ENCODE measurements around the gene PCK2.

Gene PCK2

DNA sequence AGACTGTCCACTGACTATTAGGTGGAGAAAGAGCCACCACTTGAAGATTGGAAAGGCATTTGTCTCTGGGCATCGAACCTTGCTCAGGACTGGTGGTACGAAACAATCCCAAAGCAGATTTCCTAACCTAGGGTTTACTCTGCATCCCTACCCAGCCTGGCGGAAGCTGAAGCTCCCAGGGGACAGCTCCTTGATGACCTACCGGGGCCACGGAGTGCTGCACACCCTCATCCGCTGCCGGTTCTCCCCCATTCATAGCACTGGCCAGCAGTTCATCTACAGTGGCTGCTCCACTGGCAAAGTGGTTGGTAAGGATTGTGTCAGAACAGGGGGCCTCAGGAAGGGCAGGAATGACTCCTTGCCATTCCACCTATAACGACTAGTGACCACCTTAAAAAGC is 27.1 kb downstream of the PCK2 start:
- DNase-seq: no peak

DNA sequence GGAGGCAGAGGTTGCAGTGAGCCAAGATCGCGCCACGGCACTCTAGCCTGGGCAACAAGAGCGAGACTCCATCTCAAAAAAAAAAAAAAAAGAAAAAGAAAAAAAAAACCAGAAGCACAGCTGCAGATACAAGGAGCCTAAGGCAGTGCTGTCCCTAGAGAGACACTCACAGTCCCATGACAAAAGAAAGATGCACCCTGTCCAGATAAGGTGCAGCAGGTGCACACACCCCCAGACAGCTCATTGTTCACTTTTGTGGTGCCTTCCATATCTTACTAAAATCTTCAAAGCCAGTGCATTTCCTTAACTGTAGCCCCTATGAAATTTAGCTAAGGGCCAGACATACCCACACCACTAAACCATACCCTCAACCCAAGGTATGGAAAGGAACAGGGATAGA is 28.3 kb downstream of the PCK2 start:
- DNase-seq: no peak

DNA sequence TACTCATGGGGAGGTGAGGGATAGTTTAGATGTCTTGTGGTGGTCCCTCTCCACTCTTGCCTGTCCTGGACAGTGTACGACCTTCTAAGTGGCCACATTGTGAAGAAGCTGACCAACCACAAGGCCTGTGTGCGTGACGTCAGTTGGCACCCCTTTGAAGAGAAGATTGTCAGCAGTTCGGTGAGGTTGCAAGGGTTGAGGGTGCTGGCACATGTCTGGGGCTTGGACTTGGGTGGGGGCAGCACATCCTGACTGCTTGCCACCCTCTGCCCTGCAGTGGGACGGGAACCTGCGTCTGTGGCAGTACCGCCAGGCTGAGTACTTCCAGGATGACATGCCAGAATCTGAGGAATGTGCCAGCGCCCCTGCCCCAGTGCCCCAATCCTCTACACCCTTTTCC is 28.8 kb downstream of the PCK2 start:
- DNase-seq: no peak

DNA sequence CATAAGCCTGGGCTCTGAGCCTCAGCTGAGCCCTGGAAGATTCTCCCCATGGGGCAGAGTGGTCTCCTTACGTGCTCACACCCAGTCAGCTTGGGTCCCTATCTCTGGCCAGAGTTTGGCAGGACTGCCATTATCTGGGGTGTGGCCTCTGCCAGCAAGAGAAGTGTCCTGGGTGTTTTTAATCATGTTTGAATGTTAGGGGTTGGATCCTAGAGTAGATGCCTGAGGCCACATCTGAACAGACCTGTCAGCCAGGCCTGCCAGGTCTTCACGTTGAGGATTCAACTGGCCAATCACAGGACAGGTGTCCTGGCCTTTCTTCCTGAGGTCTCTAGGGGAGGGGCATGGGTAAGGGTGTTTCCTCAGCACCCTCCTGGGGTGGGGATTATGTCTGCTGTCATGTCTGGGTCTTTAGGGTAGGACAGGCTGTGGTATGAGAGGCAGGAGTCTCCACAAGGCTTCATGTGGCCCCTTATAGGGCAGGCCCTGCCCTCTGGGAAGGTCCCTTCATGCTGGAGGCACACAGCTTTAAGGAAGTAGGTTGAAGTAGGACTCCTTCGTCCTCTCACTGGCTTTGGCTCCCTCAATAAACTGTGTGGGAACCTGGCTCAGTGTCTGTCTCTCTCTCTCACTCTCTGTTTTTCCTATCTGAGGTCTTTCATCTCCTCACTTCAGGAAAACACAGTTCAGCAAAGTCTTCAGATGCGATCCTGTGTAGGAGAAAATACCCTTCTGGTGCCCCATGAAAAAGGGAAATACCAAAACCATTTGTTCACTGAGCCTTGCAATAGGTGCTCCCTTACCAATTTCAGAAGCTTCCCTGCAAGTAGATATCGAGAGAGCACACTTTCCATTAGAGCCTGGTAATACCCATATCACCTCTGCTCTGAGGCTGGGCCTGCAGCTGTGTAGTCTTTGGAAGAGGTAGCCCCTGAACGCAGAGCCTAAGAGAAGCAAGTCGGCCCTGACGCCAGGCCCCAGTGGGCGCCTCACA is 29.6 kb downstream of the PCK2 start:
- DNase-seq: no peak

DNA sequence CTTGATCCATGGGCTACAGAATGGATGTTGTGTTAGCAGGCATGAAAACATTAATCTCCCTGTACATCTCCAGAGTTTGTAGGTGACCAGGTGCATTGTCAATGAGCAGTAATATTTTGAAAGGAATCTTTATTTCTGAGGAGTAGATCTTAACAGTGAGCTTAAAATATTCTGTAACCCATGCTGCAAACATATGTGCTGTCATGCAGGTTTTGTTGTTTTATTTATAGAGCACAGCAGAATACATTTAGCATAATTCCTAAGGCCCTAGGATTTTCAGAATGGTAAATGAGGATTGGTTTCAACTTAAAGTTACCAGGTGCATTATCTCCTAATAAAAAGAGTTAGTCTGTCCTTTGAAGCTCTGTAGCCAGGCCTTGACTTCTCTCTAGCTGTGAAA is 32.8 kb downstream of the PCK2 start:
- no peak for DNase-seq

DNA sequence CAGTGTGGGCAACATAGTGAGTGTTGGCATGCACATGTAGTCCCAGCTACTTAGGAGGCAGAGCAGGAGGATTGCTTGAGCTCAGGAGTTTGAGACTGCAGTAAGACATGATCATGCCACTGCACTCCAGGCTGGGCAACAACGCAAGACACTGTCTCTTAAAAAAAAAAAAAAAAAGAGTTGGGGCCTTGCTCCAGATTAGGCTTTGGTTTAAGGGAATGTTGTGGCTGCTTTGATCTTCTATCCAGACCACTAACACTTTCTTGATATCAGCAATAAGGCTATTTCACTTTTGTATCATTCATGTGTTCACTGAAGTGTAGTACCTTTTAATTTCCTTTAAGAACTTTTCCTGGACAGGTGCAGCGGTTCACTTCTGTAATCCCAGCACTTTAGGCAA is 33.6 kb downstream of the PCK2 start:
- no peak for DNase-seq

DNA sequence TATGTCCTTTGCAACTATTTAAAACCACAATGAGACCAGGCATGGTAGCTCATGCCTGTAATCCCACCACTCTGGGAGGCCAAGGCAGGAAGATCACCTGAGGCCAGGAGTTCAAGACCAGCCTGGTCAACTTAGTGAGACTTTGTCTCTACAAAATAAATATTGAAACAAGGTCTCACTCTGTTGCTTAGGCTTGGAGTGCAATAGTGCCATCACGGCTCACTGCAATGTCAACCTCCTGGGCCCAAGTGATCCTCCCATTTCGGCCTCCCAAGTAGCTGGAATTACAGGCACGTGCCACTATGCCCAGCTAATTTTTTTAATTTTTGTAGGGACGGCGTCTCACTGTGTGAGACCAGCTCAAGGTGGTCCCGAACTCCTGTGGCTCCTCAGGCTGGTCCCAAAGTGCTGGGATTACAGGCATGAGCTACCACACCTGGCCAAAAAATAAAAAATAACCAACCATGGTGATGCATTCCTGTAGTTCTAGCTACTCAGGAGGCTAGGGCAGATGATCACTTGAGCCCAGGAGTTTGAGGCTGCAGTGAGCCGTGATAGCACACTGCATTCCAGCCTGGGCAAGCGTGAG is 35.4 kb downstream of the PCK2 start:
- no peak for DNase-seq

DNA sequence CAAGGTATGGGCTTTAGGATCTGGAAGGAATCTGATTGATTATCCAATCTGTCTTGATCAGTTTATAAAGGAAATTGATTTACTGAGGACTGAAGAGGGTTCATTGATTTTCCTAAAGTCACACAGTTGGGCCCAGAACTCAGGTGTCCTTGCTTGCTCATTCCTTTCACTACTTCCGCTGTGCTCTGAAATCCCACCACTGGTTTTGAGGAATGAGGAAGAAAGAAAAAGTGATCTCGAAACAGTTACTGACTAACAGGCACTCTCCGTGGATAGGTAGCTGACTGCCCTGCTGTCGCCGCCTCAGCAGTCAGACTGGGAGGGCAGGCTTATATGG is 36.2 kb downstream of the PCK2 start, which contains the start of gene FITM1:
Gene FITM1 (plus strand): TSS at position 280 of the 337 bp plus-strand sequence. CDS start 905 bp downstream, outside the sequence.
- no peak for DNase-seq

DNA sequence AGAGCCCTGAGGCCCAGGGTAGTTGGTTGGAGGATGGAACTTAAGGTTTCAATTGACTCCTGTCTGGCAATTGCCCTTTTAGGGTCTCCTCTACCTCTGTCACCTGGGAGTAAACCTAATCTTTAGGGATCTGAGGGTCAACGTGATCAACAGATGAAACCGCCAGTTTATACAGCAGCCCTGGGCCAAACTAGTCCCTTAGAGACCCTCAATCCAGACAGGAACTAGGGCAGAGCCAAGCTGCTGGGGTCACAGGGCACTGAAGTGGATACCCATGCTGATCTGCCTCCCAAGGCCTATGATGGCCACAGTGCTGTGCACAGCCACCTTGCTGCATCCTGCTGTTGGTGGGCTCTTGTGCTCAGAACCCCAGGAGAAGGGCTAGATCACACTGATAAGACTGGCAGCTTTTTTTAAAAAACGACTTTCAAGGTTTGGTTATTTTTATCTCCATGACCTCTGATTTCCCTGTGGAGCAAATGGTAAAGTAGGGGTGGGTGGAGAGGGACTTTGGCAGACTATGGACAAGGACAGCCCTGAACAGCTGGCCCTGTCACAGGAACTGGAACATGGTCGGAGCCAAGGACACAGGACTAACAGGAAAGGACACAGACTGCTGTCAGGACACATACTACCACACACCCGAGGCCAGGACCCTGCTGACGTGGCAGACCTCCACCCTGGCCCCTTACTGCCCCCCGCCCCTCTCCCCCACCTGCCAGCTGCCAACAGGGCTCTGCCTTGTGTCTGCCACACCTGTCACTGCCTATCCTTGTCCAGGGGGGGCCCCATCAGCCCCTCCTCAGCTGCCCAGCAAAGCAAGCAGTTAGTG is 36.8 kb downstream of the PCK2 start:
- no peak for DNase-seq

DNA sequence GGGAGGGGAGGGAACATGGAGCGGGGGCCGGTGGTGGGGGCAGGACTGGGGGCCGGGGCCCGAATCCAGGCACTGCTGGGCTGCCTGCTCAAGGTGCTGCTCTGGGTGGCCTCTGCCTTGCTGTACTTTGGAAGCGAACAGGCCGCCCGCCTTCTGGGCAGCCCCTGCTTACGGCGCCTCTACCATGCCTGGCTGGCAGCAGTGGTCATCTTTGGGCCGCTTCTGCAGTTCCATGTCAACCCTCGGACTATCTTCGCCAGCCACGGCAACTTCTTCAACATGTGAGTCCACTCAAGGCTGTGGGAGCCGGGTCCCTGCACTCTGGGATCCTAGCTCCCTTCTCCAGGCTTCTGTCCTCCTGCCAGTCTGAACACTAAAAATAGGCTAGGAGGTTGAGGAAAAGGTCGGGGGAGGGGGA is 37.4 kb downstream of the PCK2 start:
- DNase-seq: no peak

DNA sequence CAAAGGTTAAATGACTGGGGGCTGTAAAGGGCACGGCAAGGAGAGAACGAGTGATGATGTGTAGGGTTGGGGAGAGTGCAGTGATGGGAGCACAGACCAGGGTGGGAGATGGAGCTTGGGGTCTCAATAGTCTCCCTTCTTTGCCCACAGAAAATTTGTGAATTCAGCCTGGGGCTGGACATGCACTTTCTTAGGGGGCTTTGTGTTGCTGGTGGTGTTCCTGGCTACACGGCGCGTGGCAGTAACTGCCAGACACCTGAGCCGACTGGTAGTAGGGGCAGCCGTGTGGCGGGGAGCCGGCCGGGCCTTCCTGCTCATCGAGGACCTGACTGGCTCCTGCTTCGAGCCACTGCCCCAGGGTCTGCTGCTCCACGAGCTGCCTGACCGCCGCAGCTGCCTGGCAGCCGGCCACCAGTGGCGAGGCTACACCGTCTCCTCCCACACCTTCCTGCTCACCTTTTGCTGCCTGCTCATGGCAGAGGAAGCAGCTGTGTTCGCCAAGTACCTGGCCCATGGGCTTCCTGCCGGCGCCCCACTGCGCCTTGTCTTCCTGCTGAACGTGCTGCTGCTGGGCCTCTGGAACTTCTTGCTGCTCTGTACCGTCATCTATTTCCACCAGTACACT is 38.1 kb downstream of the PCK2 start:
- peak in 1 of 2 donors; percentile 33 for DNase-seq

DNA sequence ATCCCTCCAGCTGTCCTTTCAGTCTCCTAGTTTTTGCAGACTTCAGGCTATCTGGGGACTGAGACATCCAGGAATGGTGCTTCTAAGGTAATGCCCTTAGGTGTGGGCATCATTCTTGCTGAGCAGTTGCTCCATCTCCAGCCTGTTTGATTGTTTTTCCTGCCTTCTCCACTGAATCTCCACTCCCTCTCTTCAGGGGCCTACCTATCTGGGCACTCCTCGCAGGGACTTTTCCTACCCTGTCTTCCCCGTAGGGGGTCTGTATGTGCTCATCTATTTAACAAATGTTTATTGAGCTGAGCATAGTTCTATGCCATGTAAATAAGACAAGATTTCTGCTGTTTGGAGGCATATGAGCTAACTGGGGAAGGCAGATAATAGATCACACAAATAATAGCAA is 38.9 kb downstream of the PCK2 start:
- DNase-seq: no peak

DNA sequence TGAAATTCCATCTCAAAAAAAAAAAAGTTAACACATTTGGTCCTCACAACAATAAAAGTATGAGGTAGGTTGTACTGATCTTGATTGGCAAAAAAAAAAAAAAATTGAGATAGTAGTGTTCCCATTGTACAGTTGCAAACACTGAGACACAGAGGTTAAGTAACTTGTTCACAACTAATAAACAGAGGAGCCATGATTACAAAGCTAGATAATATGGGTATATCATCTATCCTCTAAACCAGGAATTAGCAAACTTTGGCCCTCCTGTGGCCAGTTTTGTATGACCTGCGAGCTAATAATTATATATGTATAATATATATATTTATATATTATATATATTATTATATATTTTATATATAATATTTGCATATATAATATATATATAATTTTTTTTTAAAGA is 39.6 kb downstream of the PCK2 start:
- no peak for DNase-seq

DNA sequence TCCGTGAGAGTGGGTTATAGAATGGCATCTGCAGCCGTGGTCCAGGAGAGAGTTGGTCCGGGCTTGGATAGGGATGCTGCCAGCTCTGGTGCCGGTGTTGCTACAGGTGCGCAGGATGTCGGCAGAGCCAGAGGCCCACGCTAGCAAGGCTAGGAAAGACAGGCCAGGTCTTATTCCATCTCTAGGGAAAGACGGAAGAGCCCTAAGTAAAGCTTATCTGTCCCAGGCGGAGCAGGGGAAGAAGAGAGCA is 41.4 kb downstream of the PCK2 start:
- no peak for DNase-seq

DNA sequence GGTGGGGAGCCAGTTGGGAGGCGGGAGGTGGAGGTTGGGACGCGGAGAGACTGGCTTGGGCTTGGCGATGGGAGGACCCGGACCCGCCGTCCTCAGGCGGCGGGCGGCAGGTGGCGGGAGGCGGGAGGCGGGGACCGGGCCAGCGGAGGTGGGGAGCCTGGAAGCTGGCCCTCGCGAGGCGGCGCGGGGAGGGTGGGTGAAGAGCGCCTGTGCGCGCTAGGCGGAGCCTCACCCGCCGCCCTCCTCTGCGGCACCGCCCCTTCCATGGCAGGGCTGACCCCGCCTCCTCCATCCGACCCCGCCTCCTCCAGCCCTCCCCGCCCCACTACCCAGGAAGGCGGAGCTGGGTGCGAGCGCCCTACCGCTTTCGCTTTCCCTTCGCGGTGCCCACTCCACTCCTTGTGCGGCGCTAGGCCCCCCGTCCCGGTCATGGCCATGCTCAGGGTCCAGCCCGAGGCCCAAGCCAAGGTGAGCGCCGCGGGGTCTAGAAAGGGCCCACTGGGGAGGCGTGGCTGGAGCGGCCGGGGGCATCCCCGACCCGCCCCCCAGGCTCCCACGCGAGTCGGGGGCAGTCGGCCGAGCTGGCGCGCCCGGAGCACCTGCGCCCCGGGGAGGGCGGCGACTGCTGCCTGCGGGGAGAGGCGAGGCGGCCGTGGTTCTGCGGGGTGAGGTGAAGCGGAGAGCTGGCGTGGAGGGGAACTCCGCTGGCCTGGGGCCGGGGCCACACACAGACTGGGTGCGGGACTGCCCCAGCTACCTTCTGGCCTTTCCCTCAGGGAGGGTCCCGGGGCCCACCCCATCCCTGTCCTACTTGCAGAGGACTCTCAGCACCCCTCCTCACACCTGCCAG is 41.9 kb downstream of the PCK2 start, which contains the start of gene PSME1:
Gene PSME1 (plus strand): TSS at position 361 of the 850 bp plus-strand sequence. CDS start 69 bp downstream, at position 430.
- peak; percentile 91 to 96 for DNase-seq

DNA sequence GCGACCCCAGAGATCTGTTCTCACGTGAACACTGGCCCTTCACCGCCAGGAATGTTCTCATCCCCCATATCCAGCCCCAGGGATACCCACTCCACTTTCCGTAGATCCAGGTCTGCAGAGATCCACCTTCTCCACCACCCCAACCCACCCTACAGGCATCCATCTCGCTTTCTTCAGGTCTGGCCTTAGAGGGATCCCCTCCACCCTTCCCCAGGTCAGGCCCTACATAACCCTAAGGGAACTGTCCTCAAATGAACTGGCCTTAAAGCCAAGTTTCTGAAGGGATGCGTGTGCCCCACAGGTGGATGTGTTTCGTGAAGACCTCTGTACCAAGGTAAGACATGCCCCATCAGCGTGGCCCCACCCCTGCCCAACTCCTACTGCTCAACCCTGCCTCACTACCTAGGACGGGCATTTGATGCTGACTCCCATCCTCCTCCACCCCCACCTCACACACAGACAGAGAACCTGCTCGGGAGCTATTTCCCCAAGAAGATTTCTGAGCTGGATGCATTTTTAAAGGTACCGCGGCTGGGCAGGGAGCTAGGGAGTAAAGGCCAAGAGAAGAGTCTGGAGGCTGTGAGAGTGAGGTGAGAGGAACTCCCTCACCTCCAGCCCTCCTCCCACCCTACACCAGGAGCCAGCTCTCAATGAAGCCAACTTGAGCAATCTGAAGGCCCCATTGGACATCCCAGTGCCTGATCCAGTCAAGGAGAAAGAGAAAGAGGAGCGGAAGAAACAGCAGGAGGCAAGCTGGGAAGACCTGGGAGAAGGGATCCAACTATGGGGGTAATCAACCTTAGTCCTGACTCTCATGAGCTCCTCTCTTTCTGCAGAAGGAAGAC is 42.8 kb downstream of the PCK2 start:
- DNase-seq: no peak

DNA sequence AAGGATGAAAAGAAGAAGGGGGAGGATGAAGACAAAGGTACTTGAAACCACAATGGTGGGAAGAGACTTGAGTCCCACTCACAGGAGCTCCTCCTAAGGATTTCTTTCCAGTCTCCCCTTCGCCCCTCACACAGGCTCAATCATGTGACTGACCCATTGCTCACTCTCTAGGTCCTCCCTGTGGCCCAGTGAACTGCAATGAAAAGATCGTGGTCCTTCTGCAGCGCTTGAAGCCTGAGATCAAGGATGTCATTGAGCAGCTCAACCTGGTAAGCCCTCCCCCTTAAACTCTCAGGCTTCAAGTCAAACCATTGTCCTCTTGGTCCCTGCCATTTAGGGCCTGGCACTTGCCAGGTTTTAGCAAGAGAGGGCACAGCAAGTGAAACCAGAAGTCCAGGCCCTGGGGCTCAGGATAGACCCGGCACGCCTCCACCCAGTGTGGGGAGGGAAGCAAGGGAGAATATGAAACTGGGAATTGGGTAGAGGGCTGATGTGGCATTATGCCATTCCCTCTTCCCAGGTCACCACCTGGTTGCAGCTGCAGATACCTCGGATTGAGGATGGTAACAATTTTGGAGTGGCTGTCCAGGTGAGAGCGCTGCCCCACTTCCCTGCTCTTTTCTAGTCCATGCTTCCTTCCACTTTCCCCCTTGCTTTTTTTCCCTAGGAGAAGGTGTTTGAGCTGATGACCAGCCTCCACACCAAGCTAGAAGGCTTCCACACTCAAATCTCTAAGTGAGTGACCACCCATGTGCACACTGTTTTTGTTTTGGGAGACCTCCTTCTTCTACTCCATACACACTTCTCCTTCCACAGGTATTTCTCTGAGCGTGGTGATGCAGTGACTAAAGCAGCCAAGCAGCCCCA is 43.7 kb downstream of the PCK2 start:
- DNase-seq: no peak

DNA sequence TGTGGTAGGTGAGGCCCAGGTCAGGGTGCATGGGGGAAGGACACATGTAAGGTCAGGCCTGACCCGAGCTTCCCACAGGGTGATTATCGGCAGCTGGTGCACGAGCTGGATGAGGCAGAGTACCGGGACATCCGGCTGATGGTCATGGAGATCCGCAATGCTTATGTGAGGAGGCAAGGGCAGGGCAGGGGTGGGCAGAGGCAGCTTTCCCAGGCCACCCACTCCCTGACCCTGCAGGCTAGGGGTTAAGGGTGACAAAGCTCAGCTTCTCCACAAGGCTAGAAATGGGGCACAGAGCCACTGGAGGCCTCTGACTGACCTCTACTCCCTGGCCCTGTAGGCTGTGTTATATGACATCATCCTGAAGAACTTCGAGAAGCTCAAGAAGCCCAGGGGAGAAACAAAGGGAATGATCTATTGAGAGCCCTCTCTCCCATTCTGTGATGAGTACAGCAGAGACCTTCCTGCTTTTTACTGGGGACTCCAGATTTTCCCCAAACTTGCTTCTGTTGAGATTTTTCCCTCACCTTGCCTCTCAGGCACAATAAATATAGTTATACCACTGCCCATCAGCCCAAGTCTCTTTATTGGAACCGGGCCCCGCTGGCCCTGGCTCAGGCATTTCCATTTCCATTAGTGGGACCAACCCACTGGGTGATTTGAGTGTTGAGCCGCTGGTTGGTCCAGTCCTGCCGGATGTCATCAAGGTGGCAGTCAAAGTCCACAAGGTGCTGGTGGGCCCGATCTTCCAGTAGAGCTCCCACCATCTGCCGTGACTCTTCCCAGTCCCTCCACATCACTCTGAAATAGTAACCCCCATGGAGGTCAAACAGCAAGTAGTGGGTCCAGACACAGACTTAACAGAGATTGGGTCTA is 44.5 kb downstream of the PCK2 start:
- DNase-seq: no peak
